ENCODE results near the gene CEP55.

DNA sequence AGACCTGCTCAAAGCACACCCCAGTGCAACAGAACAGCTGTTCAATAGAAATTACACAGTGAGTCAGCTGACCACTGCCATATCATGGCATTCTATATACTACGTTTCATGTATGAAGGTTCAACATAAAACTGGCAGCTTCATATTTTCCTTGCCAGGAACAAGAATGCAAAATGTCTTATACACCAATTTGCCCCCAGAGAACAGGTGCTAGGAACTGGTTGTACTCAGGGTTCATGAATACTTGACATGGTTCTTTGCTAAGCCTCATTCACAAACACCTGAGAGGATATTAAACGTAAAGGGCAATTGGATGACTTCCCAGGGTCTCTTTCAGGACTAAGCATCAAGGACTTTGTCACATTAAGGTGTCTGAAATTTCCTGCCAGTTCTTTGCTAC is 21.2 kb upstream of the CEP55 start:
- TF ChIP-seq, protein P1, sequence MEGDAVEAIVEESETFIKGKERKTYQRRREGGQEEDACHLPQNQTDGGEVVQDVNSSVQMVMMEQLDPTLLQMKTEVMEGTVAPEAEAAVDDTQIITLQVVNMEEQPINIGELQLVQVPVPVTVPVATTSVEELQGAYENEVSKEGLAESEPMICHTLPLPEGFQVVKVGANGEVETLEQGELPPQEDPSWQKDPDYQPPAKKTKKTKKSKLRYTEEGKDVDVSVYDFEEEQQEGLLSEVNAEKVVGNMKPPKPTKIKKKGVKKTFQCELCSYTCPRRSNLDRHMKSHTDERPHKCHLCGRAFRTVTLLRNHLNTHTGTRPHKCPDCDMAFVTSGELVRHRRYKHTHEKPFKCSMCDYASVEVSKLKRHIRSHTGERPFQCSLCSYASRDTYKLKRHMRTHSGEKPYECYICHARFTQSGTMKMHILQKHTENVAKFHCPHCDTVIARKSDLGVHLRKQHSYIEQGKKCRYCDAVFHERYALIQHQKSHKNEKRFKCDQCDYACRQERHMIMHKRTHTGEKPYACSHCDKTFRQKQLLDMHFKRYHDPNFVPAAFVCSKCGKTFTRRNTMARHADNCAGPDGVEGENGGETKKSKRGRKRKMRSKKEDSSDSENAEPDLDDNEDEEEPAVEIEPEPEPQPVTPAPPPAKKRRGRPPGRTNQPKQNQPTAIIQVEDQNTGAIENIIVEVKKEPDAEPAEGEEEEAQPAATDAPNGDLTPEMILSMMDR (IDR thresholded peaks at IDR 0.05; ENCODE audit: control extremely low read depth in 1 of 3, insufficient read depth in 1 of 3, low read depth in 1 of 3, low read length in 3 of 3), result no peak
- TF ChIP-seq SRF (IDR thresholded peaks at IDR 0.05; ENCODE audit: low read depth, low read length), result no peak
- TF ChIP-seq, protein P2, sequence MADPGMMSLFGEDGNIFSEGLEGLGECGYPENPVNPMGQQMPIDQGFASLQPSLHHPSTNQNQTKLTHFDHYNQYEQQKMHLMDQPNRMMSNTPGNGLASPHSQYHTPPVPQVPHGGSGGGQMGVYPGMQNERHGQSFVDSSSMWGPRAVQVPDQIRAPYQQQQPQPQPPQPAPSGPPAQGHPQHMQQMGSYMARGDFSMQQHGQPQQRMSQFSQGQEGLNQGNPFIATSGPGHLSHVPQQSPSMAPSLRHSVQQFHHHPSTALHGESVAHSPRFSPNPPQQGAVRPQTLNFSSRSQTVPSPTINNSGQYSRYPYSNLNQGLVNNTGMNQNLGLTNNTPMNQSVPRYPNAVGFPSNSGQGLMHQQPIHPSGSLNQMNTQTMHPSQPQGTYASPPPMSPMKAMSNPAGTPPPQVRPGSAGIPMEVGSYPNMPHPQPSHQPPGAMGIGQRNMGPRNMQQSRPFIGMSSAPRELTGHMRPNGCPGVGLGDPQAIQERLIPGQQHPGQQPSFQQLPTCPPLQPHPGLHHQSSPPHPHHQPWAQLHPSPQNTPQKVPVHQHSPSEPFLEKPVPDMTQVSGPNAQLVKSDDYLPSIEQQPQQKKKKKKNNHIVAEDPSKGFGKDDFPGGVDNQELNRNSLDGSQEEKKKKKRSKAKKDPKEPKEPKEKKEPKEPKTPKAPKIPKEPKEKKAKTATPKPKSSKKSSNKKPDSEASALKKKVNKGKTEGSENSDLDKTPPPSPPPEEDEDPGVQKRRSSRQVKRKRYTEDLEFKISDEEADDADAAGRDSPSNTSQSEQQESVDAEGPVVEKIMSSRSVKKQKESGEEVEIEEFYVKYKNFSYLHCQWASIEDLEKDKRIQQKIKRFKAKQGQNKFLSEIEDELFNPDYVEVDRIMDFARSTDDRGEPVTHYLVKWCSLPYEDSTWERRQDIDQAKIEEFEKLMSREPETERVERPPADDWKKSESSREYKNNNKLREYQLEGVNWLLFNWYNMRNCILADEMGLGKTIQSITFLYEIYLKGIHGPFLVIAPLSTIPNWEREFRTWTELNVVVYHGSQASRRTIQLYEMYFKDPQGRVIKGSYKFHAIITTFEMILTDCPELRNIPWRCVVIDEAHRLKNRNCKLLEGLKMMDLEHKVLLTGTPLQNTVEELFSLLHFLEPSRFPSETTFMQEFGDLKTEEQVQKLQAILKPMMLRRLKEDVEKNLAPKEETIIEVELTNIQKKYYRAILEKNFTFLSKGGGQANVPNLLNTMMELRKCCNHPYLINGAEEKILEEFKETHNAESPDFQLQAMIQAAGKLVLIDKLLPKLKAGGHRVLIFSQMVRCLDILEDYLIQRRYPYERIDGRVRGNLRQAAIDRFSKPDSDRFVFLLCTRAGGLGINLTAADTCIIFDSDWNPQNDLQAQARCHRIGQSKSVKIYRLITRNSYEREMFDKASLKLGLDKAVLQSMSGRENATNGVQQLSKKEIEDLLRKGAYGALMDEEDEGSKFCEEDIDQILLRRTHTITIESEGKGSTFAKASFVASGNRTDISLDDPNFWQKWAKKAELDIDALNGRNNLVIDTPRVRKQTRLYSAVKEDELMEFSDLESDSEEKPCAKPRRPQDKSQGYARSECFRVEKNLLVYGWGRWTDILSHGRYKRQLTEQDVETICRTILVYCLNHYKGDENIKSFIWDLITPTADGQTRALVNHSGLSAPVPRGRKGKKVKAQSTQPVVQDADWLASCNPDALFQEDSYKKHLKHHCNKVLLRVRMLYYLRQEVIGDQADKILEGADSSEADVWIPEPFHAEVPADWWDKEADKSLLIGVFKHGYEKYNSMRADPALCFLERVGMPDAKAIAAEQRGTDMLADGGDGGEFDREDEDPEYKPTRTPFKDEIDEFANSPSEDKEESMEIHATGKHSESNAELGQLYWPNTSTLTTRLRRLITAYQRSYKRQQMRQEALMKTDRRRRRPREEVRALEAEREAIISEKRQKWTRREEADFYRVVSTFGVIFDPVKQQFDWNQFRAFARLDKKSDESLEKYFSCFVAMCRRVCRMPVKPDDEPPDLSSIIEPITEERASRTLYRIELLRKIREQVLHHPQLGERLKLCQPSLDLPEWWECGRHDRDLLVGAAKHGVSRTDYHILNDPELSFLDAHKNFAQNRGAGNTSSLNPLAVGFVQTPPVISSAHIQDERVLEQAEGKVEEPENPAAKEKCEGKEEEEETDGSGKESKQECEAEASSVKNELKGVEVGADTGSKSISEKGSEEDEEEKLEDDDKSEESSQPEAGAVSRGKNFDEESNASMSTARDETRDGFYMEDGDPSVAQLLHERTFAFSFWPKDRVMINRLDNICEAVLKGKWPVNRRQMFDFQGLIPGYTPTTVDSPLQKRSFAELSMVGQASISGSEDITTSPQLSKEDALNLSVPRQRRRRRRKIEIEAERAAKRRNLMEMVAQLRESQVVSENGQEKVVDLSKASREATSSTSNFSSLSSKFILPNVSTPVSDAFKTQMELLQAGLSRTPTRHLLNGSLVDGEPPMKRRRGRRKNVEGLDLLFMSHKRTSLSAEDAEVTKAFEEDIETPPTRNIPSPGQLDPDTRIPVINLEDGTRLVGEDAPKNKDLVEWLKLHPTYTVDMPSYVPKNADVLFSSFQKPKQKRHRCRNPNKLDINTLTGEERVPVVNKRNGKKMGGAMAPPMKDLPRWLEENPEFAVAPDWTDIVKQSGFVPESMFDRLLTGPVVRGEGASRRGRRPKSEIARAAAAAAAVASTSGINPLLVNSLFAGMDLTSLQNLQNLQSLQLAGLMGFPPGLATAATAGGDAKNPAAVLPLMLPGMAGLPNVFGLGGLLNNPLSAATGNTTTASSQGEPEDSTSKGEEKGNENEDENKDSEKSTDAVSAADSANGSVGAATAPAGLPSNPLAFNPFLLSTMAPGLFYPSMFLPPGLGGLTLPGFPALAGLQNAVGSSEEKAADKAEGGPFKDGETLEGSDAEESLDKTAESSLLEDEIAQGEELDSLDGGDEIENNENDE (IDR thresholded peaks at IDR 0.05; ENCODE audit: insufficient replicate concordance, low read length), result no peak
- no peak for TF ChIP-seq POLR2A (IDR thresholded peaks at IDR 0.05; ENCODE audit: control extremely low read depth in 1 of 2, low read depth in 2 of 2, low read length in 2 of 2)
- TF ChIP-seq, protein P3, sequence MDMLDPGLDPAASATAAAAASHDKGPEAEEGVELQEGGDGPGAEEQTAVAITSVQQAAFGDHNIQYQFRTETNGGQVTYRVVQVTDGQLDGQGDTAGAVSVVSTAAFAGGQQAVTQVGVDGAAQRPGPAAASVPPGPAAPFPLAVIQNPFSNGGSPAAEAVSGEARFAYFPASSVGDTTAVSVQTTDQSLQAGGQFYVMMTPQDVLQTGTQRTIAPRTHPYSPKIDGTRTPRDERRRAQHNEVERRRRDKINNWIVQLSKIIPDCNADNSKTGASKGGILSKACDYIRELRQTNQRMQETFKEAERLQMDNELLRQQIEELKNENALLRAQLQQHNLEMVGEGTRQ (IDR thresholded peaks at IDR 0.05; ENCODE audit: low read length), result no peak
- no peak for TF ChIP-seq TEAD4 (IDR thresholded peaks at IDR 0.05; ENCODE audit: low read depth, low read length)
- TF ChIP-seq SIN3A (conservative IDR thresholded peaks at IDR 0.05 in 1 of 2, IDR thresholded peaks at IDR 0.05 in 1 of 2; ENCODE audit: low read depth in 1 of 2, low read length in 2 of 2), result no peak
- TF ChIP-seq EGR1 (IDR thresholded peaks at IDR 0.05; ENCODE audit: borderline replicate concordance, low read depth, low read length), result no peak
- TF ChIP-seq, protein P4, sequence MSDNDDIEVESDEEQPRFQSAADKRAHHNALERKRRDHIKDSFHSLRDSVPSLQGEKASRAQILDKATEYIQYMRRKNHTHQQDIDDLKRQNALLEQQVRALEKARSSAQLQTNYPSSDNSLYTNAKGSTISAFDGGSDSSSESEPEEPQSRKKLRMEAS (IDR thresholded peaks at IDR 0.05), result no peak
- TF ChIP-seq CHD2 (IDR thresholded peaks at IDR 0.05; ENCODE audit: low read length), result no peak

Measured in H1 (cell line).